Measurements from ENCODE around the gene COL1A1.

The COL1A1 gene

DNA sequence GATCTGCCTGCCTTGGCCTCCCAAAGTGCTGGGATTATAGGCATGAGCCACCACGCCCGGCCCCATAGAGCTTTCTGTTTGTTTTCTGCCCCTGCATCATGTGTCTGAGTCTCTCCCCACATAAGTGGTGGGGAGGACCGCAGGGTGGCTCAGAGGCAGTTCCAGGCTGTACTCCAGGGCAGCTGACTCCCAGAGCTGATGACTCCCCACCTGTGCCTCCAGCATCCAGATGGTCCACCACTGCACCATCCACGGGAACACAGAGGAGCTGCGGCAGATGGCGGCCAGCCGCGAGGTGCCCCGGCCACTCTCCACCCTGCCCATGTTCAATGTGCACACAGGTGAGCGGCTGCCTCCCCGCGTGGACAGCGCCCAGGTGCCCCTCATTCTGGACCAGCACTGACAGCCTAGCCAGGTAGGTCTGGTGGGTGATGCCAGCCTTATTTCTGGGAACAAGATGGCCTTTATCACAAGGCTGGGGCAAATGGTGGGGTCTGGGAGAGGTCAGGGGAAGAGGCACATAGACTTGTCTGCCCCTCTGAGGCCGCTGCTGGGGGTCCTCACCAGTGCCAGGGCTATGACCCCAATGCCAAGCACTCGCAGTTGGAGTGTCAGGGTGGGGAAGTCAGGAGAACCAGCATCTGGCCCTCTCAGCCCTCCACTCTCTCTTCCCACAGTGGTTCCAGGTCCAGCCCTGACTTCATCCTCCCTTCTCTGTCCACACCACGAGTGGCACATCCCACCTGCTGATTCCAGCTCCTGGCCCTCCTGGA, 26.2 kb downstream of the COL1A1 start:
- H3K4me3 ChIP-seq (replicated peaks; ENCODE audit: low read depth, low read length): no peak overlapping the region
- TF ChIP-seq, protein P1, sequence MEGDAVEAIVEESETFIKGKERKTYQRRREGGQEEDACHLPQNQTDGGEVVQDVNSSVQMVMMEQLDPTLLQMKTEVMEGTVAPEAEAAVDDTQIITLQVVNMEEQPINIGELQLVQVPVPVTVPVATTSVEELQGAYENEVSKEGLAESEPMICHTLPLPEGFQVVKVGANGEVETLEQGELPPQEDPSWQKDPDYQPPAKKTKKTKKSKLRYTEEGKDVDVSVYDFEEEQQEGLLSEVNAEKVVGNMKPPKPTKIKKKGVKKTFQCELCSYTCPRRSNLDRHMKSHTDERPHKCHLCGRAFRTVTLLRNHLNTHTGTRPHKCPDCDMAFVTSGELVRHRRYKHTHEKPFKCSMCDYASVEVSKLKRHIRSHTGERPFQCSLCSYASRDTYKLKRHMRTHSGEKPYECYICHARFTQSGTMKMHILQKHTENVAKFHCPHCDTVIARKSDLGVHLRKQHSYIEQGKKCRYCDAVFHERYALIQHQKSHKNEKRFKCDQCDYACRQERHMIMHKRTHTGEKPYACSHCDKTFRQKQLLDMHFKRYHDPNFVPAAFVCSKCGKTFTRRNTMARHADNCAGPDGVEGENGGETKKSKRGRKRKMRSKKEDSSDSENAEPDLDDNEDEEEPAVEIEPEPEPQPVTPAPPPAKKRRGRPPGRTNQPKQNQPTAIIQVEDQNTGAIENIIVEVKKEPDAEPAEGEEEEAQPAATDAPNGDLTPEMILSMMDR (IDR thresholded peaks at IDR 0.05; ENCODE audit: insufficient read depth, low read length, poor library complexity, severe bottlenecking): no peak
- H3K27me3 ChIP-seq (replicated peaks; ENCODE audit: control insufficient read depth, insufficient read depth, low read length): no peaks in the 10 kb centered on the region
- DNase-seq (ENCODE audit: extremely low read depth, insufficient read length): no peak
- H3K36me3 ChIP-seq (ENCODE audit: control insufficient read depth, insufficient read depth, low read length): no peaks in the 10 kb centered on the region

GRCh38 chr17:50174444-50174843, 27.0 kb downstream of the COL1A1 start:
- TF ChIP-seq, protein P1 (IDR thresholded peaks at IDR 0.05; ENCODE audit: insufficient read depth, low read length, poor library complexity, severe bottlenecking): no peak
- Histone ChIP-seq H3K36me3 (ENCODE audit: control insufficient read depth, insufficient read depth, low read length) (no peaks in the 10 kb centered on the region), H3K27me3 (replicated peaks; ENCODE audit: control insufficient read depth, insufficient read depth, low read length) (no peaks in the 10 kb centered on the region), H3K4me3 (replicated peaks; ENCODE audit: low read depth, low read length) (no peak overlapping the region)
- no peak for DNase-seq (ENCODE audit: extremely low read depth, insufficient read length)

- TF ChIP-seq, protein P1 (IDR thresholded peaks at IDR 0.05; ENCODE audit: insufficient read depth, low read length, poor library complexity, severe bottlenecking): no peak
- no peak for DNase-seq (ENCODE audit: extremely low read depth, insufficient read length)
- H3K4me3 ChIP-seq (replicated peaks; ENCODE audit: low read depth, low read length): no peak overlapping the region
- H3K36me3 ChIP-seq (ENCODE audit: control insufficient read depth, insufficient read depth, low read length): no peaks in the 10 kb centered on the region
- no peaks in the 10 kb centered on the region for H3K27me3 ChIP-seq (replicated peaks; ENCODE audit: control insufficient read depth, insufficient read depth, low read length)
These were observed 28.0 kb downstream of the COL1A1 start for GRCh38 chr17:50173335-50173941.

DNA sequence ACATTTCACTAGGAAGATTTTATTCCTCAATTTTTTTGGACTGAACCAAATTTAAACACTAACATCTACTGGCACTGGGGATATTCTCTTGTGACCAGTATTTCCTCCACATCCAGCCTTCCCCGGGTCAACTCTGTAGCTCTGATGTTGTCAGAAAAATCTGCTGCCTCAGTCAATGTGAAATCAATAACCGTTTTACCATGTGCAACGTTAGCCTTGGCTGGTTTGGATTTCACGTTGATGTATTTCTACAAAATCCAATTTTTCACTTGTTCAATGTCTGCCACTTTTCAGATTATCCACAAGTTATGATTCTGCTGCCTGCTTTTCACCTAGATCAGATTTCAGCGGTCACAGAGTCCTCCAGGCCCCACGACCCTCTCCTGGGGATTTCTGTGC, 28.5 kb downstream of the COL1A1 start:
- no peak overlapping the region for H3K4me3 ChIP-seq (replicated peaks; ENCODE audit: low read depth, low read length)
- no peak for DNase-seq (ENCODE audit: extremely low read depth, insufficient read length)
- TF ChIP-seq, protein P1 (IDR thresholded peaks at IDR 0.05; ENCODE audit: insufficient read depth, low read length, poor library complexity, severe bottlenecking): no peak
- H3K27me3 ChIP-seq (replicated peaks; ENCODE audit: control insufficient read depth, insufficient read depth, low read length): no peaks in the 10 kb centered on the region
- H3K36me3 ChIP-seq (ENCODE audit: control insufficient read depth, insufficient read depth, low read length): no peaks in the 10 kb centered on the region

GRCh38 chr17:50172130-50172529, 29.3 kb downstream of the COL1A1 start:
- Histone ChIP-seq H3K27me3 (replicated peaks; ENCODE audit: control insufficient read depth, insufficient read depth, low read length) (no peaks in the 10 kb centered on the region), H3K36me3 (ENCODE audit: control insufficient read depth, insufficient read depth, low read length) (no peaks in the 10 kb centered on the region), H3K4me3 (replicated peaks; ENCODE audit: low read depth, low read length) (no peak overlapping the region)
- TF ChIP-seq, protein P1 (IDR thresholded peaks at IDR 0.05; ENCODE audit: insufficient read depth, low read length, poor library complexity, severe bottlenecking): no peak
- no peak for DNase-seq (ENCODE audit: extremely low read depth, insufficient read length)

All from GM06990 (cell line).